Measurements from ENCODE around the gene ZNF892. TPM values are rescaled to one million over a fixed set of nuclear protein-coding genes. Genes with fewer than 3 reads are reported as not detected.
"Not testable (repeated sequence)": the region's sequence is repeated elsewhere in the genome, so short reads cannot be mapped to it uniquely, and the experiment has no call there.

Gene ZNF892
- total RNA-seq, 2 experiments from 2014 or later: 2.9 to 3.3 TPM

DNA sequence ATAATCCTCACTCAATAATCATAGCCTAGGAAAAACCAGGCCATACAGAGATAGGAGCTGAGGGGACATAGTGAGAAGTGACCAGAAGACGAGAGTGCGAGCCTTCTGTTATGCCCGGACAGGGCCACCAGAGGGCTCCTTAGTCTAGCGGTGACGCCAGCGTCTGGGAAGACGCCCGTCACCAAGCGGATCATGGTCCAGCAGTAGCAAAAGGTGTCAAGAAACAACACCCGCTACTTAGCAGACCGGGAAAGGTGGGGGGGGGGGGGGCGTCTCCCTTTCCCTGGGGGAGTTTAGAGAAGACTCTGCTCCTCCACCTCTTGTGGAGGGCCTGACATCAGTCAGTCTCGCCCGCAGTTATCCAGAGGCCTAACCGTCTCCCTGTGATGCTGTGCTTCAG, 14.4 kb upstream of the ZNF892 start:
- H3K27me3 Mint-ChIP-seq; ATAC-seq; H3K9me3 Mint-ChIP-seq; H3K4me1 Mint-ChIP-seq (ENCODE audit: low read depth); H3K4me3 Mint-ChIP-seq; H3K27ac Mint-ChIP-seq; intact Hi-C loops (cut with micrococcal nuclease); H3K36me3 Mint-ChIP-seq (ENCODE audit: low read depth): not testable (repeated sequence)
- DNase-seq: peak; percentile 71
- ChIA-PET POLR2A (interaction anchor here (1.2 kb wide), 1 partner anchor 12 kb away, joined by 4 read pairs; no protein-coding TSS in a partner anchor), CTCF (interaction anchor here (1.4 kb wide), 1 partner anchor 19 kb away, joined by 3 read pairs; no protein-coding TSS in a partner anchor)
- TF ChIP-seq, protein P1, sequence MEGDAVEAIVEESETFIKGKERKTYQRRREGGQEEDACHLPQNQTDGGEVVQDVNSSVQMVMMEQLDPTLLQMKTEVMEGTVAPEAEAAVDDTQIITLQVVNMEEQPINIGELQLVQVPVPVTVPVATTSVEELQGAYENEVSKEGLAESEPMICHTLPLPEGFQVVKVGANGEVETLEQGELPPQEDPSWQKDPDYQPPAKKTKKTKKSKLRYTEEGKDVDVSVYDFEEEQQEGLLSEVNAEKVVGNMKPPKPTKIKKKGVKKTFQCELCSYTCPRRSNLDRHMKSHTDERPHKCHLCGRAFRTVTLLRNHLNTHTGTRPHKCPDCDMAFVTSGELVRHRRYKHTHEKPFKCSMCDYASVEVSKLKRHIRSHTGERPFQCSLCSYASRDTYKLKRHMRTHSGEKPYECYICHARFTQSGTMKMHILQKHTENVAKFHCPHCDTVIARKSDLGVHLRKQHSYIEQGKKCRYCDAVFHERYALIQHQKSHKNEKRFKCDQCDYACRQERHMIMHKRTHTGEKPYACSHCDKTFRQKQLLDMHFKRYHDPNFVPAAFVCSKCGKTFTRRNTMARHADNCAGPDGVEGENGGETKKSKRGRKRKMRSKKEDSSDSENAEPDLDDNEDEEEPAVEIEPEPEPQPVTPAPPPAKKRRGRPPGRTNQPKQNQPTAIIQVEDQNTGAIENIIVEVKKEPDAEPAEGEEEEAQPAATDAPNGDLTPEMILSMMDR (IDR thresholded peaks at IDR 0.05): peak; percentile 22

DNA sequence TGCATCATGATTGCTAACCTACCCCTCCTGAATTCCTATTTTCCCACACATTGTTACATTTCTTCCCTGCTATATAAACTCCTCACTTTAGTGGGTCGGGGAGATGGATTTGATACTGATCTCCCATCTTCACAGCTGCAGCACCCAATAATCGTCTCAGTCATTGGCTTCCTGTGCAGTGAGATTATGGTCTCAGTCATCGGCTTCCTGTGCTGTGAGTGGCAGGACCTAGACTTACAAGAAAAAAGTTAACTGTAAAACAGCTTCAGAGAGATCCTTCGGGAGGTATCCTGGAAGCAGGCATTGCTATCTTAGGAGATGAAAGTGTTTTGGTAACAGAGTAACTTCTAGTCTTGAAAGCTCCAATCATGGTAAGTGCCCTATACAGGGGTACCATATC, 3.4 kb upstream of the ZNF892 start:
- DNase-seq (no peak), ATAC-seq (no peak)
- TF ChIP-seq, protein P1 (IDR thresholded peaks at IDR 0.05): no peak
- Mint-ChIP-seq H3K36me3 (ENCODE audit: low read depth) (peaks cover 9% of the 10 kb centered on the region), H3K9me3 (peaks cover 4% of the 10 kb centered on the region), H3K4me1 (ENCODE audit: low read depth) (peaks cover 9% of the 10 kb centered on the region), H3K4me3 (no peak overlapping the region), H3K27me3 (no peaks in the 10 kb centered on the region), H3K27ac (no peak overlapping the region)
- intact Hi-C loops (cut with micrococcal nuclease): no loop called here
- CTCF ChIA-PET: no interaction called here
- POLR2A ChIA-PET: no interaction called here

DNA sequence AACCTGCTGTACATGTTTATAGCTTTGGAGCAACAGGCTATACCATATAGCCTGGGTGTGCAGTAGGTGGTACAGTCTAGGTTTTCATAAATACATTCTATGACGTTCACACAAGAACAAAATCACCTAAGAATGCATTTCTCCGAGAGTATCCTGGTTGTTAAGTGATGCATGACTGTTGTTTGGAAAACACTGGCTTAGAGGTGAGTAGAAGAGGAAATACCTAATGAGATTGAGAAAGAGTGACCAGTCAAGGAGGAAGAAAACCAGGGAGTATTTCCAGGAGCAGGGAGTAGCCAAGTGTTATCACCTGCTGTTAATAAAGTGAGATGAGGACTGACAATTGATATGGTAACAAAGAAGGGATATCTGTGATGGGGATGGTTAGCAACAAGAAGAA, 2.9 kb upstream of the ZNF892 start:
- ChIA-PET POLR2A (no interaction called here), CTCF (no interaction called here)
- Mint-ChIP-seq H3K9me3 (peaks cover 7% of the 10 kb centered on the region), H3K4me3 (no peak overlapping the region), H3K27ac (no peak overlapping the region), H3K27me3 (no peaks in the 10 kb centered on the region), H3K36me3 (ENCODE audit: low read depth) (peaks cover 14% of the 10 kb centered on the region), H3K4me1 (ENCODE audit: low read depth) (peaks cover 9% of the 10 kb centered on the region)
- TF ChIP-seq, protein P1 (IDR thresholded peaks at IDR 0.05): no peak
- intact Hi-C loops (cut with micrococcal nuclease): no loop called here
- ATAC-seq: no peak
- DNase-seq: no peak

DNA sequence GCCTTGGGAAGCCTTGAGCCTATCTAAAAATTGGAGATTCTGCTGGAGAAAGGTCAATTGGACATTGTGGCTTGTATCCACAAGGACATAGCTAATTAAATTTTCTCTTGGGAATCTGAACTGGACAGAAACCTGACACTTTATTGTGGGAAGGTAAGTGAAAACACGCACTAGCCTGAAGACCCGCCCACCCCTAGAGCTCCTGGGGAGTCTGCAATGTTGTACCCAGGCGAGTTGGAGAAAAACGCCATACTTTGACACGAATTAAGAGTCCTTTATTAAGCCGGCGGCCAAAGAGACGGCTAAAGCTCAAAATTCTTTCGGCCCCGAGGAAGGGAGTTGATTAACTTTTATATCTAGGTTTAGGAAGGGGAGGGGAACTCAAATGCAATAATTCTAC, 1.2 kb upstream of the ZNF892 start:
- no peak overlapping the region for H3K27ac Mint-ChIP-seq
- intact Hi-C loops (cut with micrococcal nuclease): no loop called here
- H3K4me1 Mint-ChIP-seq (ENCODE audit: low read depth): peaks cover 9% of the 10 kb centered on the region
- H3K36me3 Mint-ChIP-seq (ENCODE audit: low read depth): peaks cover 26% of the 10 kb centered on the region
- H3K27me3 Mint-ChIP-seq: no peaks in the 10 kb centered on the region
- peaks cover 17% of the 10 kb centered on the region for H3K9me3 Mint-ChIP-seq
- TF ChIP-seq, protein P1 (IDR thresholded peaks at IDR 0.05): no peak
- no peak for DNase-seq
- ChIA-PET CTCF (interaction anchor here (0.9 to 2.0 kb wide), 3 partner anchors 9 to 140 kb away, joined by 3 to 5 read pairs (median 4); partner anchors contain the start of gene ZNF2), POLR2A (interaction anchor here (1.0 to 1.3 kb wide), 2 partner anchors 19 to 40 kb away, joined by 3 read pairs; partner anchors contain the start of gene ZNF2)
- ATAC-seq: no peak
- H3K4me3 Mint-ChIP-seq: peak overlapping the region; percentile 87

DNA sequence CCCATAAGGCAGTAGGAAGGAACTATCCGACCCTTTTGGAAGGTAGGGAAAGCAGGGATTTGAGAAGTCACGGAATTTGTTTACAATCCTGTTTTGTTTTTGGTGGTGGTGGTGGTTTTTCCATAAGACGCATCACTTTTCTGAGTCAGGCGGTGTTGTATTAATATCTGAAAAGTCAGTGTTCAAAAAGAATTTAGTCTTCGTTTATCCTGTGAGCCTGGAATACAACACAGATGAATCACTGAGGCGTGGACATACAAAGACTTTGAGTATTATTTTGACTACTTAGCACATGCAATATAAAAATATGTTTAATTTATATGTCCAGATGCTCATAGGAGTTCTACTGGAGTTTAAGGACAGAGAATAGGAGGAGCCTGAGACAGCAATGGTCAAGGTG, 785 bp downstream of the ZNF892 start:
- DNase-seq: no peak
- intact Hi-C loops (cut with micrococcal nuclease): no loop called here
- ChIA-PET POLR2A (no interaction called here), CTCF (no interaction called here)
- Mint-ChIP-seq H3K9me3 (peaks cover 29% of the 10 kb centered on the region), H3K4me3 (peak overlapping the region; percentile 87), H3K27ac (no peak overlapping the region), H3K36me3 (ENCODE audit: low read depth) (peaks cover 45% of the 10 kb centered on the region), H3K27me3 (no peaks in the 10 kb centered on the region), H3K4me1 (ENCODE audit: low read depth) (peaks cover 9% of the 10 kb centered on the region)
- no peak for ATAC-seq
- TF ChIP-seq, protein P1 (IDR thresholded peaks at IDR 0.05): no peak

Measured in activated CD8-positive, alpha-beta T cell treated with anti-CD3 and anti-CD28 coated beads for 36 hours (primary cell).